HG02938 (cell line): Measurements from ENCODE around the gene FAM149A.

Source experiments
- ATAC-seq: cut with Tn5 transposase; IDR thresholded peaks from one replicate; pipeline ENCODE4 v1.9.1; 2021; ENCODE audit warnings: mild to moderate bottlenecking, moderate library complexity; ENCODE audit not compliant: unreplicated experiment

Gene FAM149A

GRCh38 chr4:186200516-186200915, 96.0 kb downstream of the FAM149A start:
- ATAC-seq, result no peak

- ATAC-seq, result no peak
Measured at GRCh38 chr4:186201010-186201409, 96.5 kb downstream of the FAM149A start.

- ATAC-seq, result no peak
Measured at GRCh38 chr4:186201535-186202230, 97.2 kb downstream of the FAM149A start.

GRCh38 chr4:186202490-186203140, 98.1 kb downstream of the FAM149A start:
- no peak for ATAC-seq

- ATAC-seq, result no peak
Measured at GRCh38 chr4:186203406-186203805, 98.9 kb downstream of the FAM149A start.

- ATAC-seq, result no peak
Measured at GRCh38 chr4:186204103-186204559, 99.6 kb downstream of the FAM149A start.

GRCh38 chr4:186204686-186205085, 100.2 kb downstream of the FAM149A start:
- no peak for ATAC-seq

- no peak for ATAC-seq
Measured at GRCh38 chr4:186205156-186205555, 100.7 kb downstream of the FAM149A start.

- no peak for ATAC-seq
Measured at GRCh38 chr4:186216465-186217024, 112.0 kb downstream of the FAM149A start.

- no peak for ATAC-seq
Measured at GRCh38 chr4:186217733-186218293, 113.3 kb downstream of the FAM149A start.

GRCh38 chr4:186221624-186222023, 117.1 kb downstream of the FAM149A start:
- no peak for ATAC-seq
